ENCODE data around the gene ZBTB22.
"Not testable (repeated sequence)": the region's sequence is repeated elsewhere in the genome, so short reads cannot be mapped to it uniquely, and the experiment has no call there.

Gene ZBTB22

GRCh38 chr6:33289784-33290315 is 27.7 kb downstream of the ZBTB22 start:
- DNase-seq: no peak
- intact Hi-C loops (cut with DNase I): loop anchor here (1.0 to 10.0 kb wide), 2 partner anchors 9 to 125 kb away; partner anchors contain the start of genes CUTA and PHF1

GRCh38 chr6:33288921-33289783 is 28.4 kb downstream of the ZBTB22 start, which contains the start of the genes PFDN6 and WDR46:
Gene PFDN6 (plus strand): TSS chr6:33289601. CDS start chr6:33289857, 256 bp downstream.
Gene WDR46 (minus strand): TSS chr6:33289239. CDS start chr6:33289170, 69 bp downstream.
- intact Hi-C loops (cut with DNase I): loop anchor here (1.0 kb wide), 1 partner anchor 10 kb away; no protein-coding TSS in a partner anchor
- peak; percentile 71 to 96 (median 90) for DNase-seq

GRCh38 chr6:33288141-33288920 is 29.2 kb downstream of the ZBTB22 start:
- DNase-seq: no peak
- intact Hi-C loops (cut with DNase I): no loop called here

DNA sequence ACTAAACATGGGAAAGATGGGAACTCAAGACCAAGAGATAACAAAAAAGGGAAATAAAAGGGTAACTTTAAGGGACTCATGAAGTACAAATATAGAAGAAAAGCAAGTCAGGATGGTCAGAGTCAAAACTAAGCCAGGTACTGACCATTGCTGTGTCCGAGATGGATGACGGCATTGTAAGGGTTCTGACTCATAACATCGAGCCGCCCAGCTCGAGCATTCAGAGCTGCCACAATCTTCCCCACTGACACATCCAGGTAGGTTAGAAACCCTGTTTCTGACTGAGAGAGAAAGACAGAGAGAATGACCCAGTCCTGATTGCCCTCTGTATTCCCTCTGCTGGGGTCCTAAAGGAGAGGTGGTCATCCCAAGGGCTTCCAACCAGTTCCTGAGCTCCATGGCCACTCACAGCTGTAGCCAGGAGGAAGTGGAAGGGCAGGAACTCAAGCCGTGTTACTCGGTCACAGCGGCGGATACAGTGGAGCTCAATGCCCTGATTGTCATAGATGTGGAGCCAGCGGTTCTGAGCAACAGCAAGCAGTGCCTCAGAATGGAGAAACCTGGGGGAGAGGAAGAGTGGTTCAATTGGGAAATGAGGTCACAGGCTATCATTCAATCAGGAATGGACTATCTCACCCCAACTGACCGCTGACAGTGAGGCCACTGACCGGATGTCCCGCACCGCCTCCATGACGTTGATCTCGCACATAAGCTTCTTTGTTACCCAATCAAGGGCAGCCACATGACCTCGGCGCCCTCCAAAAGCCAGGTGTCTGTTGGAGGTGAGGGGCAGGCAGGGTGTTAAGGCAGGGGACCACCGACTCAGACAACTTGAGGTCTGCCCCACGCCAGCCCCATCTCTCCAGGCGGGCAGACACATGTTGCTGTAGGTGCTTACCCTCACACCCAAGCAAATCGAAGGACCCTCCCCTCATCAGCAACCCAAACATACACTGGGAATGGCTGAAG is 30.3 kb downstream of the ZBTB22 start:
- DNase-seq: no peak
- intact Hi-C loops (cut with DNase I): no loop called here

- intact Hi-C loops (cut with DNase I); DNase-seq: not testable (repeated sequence)
Observed at GRCh38 chr6:33285214-33285613, 32.3 kb downstream of the ZBTB22 start.

- DNase-seq: no peak
- intact Hi-C loops (cut with DNase I): no loop called here
Observed at GRCh38 chr6:33280539-33280938, 37.0 kb downstream of the ZBTB22 start.

- DNase-seq: no peak
- intact Hi-C loops (cut with DNase I): no loop called here
Observed at GRCh38 chr6:33279971-33280511, 37.5 kb downstream of the ZBTB22 start.

DNA sequence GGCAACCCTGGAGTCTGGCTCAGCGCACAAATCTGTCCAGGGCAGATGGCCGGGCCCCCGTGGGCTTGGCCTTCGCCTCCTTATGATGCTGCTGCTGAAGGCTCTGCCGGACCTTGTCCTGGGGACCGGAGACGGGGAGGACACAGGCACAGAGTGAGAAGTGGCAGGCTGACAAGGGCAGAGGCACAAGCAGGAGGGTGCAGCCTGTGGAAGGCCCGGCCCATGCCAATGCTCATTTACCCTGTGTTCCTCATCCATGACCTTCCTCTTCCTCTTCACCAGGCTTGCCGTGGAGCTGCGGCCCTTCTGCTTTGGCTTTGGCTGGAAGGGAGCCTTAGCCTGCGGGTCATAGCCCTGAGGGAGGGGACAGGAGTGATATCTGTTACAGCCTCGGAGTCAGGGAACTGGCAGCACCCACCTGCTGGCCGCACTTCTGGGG is 38.3 kb downstream of the ZBTB22 start:
- intact Hi-C loops (cut with DNase I): no loop called here
- DNase-seq: no peak

- DNase-seq: no peak
- intact Hi-C loops (cut with DNase I): no loop called here
Observed at GRCh38 chr6:33278810-33279209, 38.7 kb downstream of the ZBTB22 start.

DNA sequence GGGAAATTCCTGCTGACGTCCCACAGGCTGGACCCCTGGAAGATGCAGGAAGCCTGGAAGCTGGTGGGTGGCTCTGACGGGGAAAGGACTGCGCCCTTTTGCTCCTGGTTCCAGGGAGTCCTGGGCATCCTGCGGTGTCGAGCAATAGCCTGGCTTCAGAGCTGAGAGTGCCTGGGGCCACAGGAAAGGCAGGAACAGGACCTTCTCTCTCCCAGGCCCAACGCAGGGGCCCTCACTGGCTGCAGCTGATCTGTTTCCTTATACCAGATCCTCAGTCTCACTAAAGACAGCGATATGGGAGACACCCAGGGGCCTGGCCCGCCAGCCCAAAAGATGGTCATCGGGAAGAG is 39.2 kb downstream of the ZBTB22 start:
- peak in 1 of 42 donors; percentile 10 for DNase-seq
- intact Hi-C loops (cut with DNase I): no loop called here

DNA sequence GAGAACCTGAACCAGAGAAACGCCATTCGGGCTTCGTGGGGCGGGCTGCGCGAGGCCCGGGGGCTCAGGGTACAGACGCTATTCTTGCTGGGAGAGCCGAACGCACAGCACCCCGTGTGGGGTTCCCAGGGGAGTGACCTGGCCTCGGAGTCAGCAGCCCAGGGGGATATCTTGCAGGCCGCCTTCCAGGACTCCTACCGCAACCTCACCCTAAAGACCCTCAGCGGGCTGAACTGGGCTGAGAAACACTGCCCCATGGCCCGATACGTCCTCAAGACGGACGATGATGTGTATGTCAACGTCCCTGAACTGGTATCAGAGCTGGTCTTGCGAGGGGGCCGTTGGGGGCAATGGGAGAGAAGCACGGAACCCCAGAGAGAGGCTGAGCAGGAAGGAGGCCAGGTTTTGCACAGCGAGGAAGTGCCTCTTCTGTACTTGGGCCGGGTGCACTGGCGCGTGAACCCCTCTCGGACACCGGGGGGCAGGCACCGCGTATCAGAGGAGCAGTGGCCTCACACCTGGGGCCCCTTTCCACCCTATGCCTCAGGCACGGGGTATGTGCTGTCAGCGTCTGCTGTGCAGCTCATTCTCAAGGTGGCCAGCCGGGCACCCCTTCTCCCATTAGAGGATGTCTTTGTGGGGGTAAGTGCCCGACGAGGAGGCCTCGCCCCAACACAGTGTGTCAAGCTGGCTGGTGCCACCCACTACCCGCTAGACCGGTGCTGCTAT is 39.7 kb downstream of the ZBTB22 start:
- intact Hi-C loops (cut with DNase I): no loop called here
- DNase-seq: no peak

- peak in 40 of 42 donors; percentile 27 to 79 (median 63) for DNase-seq
- intact Hi-C loops (cut with DNase I): no loop called here
Observed at GRCh38 chr6:33276864-33277662, 40.5 kb downstream of the ZBTB22 start, which contains the start of gene B3GALT4. Gene B3GALT4 (plus strand): TSS chr6:33277123. CDS start chr6:33277420, 297 bp downstream.

- DNase-seq: no peak
- intact Hi-C loops (cut with DNase I): no loop called here
Observed at GRCh38 chr6:33276581-33276863, 41.0 kb downstream of the ZBTB22 start.

GRCh38 chr6:33275795-33276580 is 41.6 kb downstream of the ZBTB22 start:
- DNase-seq; intact Hi-C loops (cut with DNase I): not testable (repeated sequence)

DNA sequence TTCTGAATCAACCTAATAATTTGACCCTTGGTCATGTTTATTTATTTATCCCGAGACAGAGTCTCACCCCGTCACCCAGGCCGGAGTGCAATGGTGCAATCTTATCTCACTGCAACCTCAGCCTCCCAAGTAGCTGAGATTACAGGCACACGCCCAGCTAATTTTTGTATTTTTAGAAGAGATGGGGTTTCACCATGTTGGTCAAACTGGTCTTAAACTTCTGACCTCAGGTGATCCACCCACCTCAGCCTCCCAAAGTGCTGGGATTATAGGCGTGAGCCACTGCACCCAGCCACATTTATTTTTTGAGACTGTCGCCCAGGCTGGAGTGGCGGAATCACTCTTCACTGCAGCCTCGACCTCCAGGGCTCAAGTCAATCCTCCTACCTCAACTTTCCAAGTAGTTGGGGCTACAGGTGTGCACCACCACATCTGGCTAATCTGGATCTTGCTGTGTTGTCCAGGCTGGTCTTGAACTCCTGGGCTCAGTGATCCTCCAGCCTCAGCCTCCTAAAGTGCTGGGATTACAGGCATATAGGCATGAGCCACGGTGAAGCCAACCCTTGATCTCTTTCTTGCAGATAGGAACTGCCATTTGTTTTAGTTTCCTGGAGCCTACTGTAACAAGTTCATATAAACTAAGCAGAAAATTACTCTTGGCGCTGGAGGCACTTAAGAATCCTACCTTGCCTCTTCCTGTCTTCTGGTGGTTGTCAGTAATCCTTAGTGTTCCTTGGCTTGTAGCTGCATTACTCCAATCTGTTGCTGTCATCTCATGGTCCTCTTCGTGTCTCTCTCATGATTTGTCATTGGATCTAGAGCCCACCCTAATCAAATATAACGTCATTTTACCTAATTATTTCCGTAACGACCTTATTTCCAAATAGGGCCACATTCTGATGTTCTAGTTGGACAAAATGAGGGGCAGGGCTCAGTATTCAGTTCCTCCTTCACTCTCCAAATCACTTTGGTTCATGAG is 43.3 kb downstream of the ZBTB22 start:
- no peak for DNase-seq
- intact Hi-C loops (cut with DNase I): no loop called here
